Tibial nerve (tissue), 4 donors: ENCODE results near the gene DDX39A. TPM values are rescaled to one million over a fixed set of nuclear protein-coding genes. Genes with fewer than 3 reads are reported as not detected.
"Not testable (repeated sequence)": the region's sequence is repeated elsewhere in the genome, so short reads cannot be mapped to it uniquely, and the experiment has no call there.

Experiments
- DNase-seq, 2 donors: peaks; one replicate each; pipeline ENCODE4 v3.0.0-alpha.2; 2019; ENCODE audit warnings: low spot score in 2 of 2
- H3K27ac ChIP-seq, 4 donors: fragments of 200-600 bp; sonication (generic) in 3 of 4; one replicate each; pipeline ENCODE4 v1.5.1; 2017 to 2019; ENCODE audit warnings: mild to moderate bottlenecking in 1 of 4
- H3K27me3 ChIP-seq, 2 donors: fragments of 200-600 bp; sonication (generic) in 1 of 2; one replicate each; pipeline versions ENCODE4 v1.5.1 to v1.6.0; 2017 to 2019
- H3K36me3 ChIP-seq, 3 donors: fragments of 200-600 bp; sonication (generic); one replicate each; pipeline ENCODE4 v1.5.1; 2018 to 2019
- H3K4me1 ChIP-seq, 4 donors: fragments of 200-600 bp; sonication (generic) in 3 of 4; one replicate each; pipeline ENCODE4 v1.5.1; 2017 to 2019
- H3K4me3 ChIP-seq, 4 donors: fragments of 200-600 bp; sonication (generic) in 3 of 4; one replicate each; pipeline ENCODE4 v1.5.1; 2017 to 2019; ENCODE audit warnings: mild to moderate bottlenecking in 1 of 4, moderate library complexity in 1 of 4
- H3K9me3 ChIP-seq, 4 donors: fragments of 200-600 bp; sonication (generic) in 3 of 4; one replicate each; pipeline ENCODE4 v1.5.1; 2017 to 2019
- EP300 ChIP-seq, 2 donors: sonication (generic); formaldehyde crosslinking; IDR thresholded peaks; one replicate each; pipeline ENCODE4 v1.6.1; 2017; ENCODE audit warnings: antibody characterized with exemption in 2 of 2, mild to moderate bottlenecking in 1 of 2
- POLR2A ChIP-seq, 2 donors: fragments of 450-650 bp; IDR thresholded peaks; one replicate each; pipeline ENCODE4 v1.6.1; 2017; ENCODE audit warnings: antibody characterized with exemption in 2 of 2, mild to moderate bottlenecking in 2 of 2, moderate library complexity in 2 of 2
- WGBS, 2 donors: methylation state at CpG; one replicate each; pipeline ENCODE4 v1.1.5; 2018; 5-methylcytosine and 5-hydroxymethylcytosine counted together
- total RNA-seq, 4 donors: library from RNA; depleted of rRNA; stranded (reverse); fragments of >200 nt; gene quantifications; one replicate each; pipeline ENCODE4 v1.1.0, GENCODE V29; 2016
- TF ChIP-seq, protein P1 (sequence below), 5 experiments: fragments of 200-600 bp in 3 of 5; fragments of 450-650 bp in 2 of 5; sonication (generic) in 3 of 5; IDR thresholded peaks; one replicate each; pipeline ENCODE4 v1.5.1; 2016 to 2019; ENCODE audit warnings: antibody characterized with exemption in 5 of 5, mild to moderate bottlenecking in 3 of 5, moderate library complexity in 2 of 5

Gene DDX39A
- total RNA-seq, 4 donors from 2014 or later: 60.7 to 136 (median 92.6) TPM

DNA sequence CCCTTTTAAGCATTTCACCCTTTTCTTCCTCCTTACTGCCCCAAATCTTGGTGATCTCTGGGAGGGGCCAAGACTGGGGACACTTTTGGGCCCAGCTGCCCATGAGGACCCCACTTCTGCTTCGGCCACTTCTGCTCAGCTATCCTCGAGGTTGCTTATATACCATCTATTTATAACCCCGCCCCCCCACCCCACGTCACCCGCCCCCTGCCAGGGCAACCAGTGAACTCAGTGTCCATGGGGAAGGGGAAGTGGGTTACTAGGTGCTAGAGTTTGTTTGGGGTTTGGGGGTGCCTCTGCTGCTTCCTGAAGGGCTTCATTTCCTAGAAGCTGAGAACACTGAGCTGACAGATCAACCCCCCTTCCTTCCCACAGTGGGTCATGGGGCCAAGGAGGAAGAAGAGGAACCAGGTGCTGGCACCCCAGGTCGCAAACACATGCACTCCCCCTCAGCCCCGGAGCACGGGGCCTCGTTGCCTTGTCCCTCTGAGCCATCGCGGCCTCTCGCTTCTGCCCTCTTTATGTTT is 44.0 kb downstream of the DDX39A start:
- Histone ChIP-seq H3K27me3 (no peaks in the 10 kb centered on the region), H3K36me3 (no peaks in the 10 kb centered on the region), H3K9me3 (no peaks in the 10 kb centered on the region), H3K4me1 (peaks cover 0 to 42% (median 22%) of the 10 kb centered on the region in 4 donors), H3K4me3 (no peak overlapping the region), H3K27ac (peak overlapping the region in 3 of 4 donors; percentile 61 to 80 (median 77))
- DNase-seq: no peak
- 34 to 50% methylated on average over 10 to 12 of the region's 12 CpGs for WGBS, 2 donors
- TF ChIP-seq POLR2A (IDR thresholded peaks at IDR 0.05) (no peak), EP300 (IDR thresholded peaks at IDR 0.05) (peak in 1 of 2 donors; percentile 14)

DNA sequence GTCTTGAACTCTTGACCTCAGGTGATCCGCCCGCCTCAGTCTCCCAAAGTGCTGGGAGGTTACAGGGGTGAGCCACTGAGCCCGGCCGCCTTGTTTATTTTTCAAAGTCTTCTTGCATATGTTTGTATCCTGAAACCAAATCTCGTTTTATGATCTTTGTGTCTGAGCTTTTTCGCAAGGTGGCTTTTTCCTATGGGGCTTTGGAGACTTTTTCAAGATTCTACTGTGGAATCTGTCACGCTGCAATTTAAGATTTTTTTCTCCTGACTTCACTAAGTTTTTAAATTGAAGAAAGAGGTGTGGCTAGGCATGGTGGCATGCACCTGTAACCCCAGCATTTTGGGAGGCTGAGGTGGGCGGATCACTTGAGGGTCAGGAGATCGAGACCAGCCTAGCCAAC is 44.8 kb downstream of the DDX39A start:
- 94 to 95% methylated on average over 9 of the region's 9 CpGs for WGBS, 2 donors
- H3K4me1 ChIP-seq: peaks cover 0 to 42% (median 25%) of the 10 kb centered on the region in 4 donors

GRCh38 chr19:14372384-14373077 is 46.6 kb downstream of the DDX39A start:
- DNase-seq, H3K4me3 ChIP-seq, H3K36me3 ChIP-seq, H3K27ac ChIP-seq, H3K9me3 ChIP-seq, H3K27me3 ChIP-seq: not testable (repeated sequence)
- 68 to 70% methylated on average over 7 to 8 of the region's 8 CpGs for WGBS, 2 donors
- peaks cover 0 to 36% (median 28%) of the 10 kb centered on the region in 4 donors for H3K4me1 ChIP-seq

More for the DNA sequence above, 44.8 kb downstream of the DDX39A start:
- H3K36me3 ChIP-seq, H3K4me3 ChIP-seq, DNase-seq, H3K9me3 ChIP-seq, H3K27me3 ChIP-seq: not testable (repeated sequence)
- H3K27ac ChIP-seq: peak overlapping the region in 2 of 4 donors; percentile 5 to 80

DNA sequence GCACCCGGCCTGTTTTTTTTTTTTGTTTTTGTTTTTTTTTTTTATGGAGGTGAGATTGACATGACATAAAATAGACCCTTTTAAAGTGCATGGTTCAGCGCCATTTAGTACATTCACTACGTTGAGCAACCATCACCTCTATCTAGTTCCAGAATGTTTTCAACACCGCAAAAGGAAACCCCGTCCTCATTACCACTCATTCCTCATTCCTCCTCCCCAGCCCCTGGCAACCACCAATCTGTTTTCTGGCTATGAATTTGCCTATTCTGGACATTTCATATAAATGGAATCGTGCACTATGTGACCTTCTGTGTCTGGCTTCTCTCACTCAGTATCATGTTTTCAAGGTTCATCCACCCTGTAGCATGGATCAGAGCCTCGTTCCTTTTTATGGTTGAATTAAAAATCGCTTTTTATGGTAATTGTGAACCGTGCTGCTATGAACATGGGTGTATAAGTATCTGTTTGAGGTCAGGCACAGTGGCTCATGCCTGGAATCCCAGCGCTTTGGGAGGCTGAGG is 47.8 kb downstream of the DDX39A start:
- Histone ChIP-seq H3K27me3 (no peaks in the 10 kb centered on the region), H3K9me3 (no peaks in the 10 kb centered on the region), H3K27ac (peak overlapping the region in 1 of 4 donors; percentile 85), H3K4me3 (no peak overlapping the region), H3K36me3 (no peaks in the 10 kb centered on the region), H3K4me1 (peaks cover 0 to 36% (median 28%) of the 10 kb centered on the region in 4 donors)
- TF ChIP-seq EP300 (IDR thresholded peaks at IDR 0.05) (no peak), POLR2A (IDR thresholded peaks at IDR 0.05) (no peak)
- TF ChIP-seq, protein P1, sequence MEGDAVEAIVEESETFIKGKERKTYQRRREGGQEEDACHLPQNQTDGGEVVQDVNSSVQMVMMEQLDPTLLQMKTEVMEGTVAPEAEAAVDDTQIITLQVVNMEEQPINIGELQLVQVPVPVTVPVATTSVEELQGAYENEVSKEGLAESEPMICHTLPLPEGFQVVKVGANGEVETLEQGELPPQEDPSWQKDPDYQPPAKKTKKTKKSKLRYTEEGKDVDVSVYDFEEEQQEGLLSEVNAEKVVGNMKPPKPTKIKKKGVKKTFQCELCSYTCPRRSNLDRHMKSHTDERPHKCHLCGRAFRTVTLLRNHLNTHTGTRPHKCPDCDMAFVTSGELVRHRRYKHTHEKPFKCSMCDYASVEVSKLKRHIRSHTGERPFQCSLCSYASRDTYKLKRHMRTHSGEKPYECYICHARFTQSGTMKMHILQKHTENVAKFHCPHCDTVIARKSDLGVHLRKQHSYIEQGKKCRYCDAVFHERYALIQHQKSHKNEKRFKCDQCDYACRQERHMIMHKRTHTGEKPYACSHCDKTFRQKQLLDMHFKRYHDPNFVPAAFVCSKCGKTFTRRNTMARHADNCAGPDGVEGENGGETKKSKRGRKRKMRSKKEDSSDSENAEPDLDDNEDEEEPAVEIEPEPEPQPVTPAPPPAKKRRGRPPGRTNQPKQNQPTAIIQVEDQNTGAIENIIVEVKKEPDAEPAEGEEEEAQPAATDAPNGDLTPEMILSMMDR (IDR thresholded peaks at IDR 0.05): no peak
- 82 to 90% methylated on average over 10 of the region's 10 CpGs for WGBS, 2 donors
- no peak for DNase-seq

DNA sequence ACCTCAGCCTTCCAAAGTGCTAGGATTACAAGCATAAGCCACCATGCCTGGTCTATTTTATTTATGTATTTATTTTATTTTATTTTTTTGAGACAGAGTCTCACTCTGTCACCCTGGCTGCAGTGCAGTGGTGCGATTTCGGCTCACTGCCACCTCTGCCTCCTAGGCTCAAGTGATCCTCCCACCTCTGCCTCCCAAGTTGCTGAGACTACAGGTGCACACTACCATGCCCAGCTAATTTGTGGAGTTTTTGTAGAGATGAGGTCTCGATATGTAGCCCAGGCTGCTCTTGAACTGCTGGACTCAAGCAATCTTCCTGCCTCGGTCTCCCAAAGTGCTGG is 48.2 kb downstream of the DDX39A start:
- peaks cover 0 to 33% (median 25%) of the 10 kb centered on the region in 4 donors for H3K4me1 ChIP-seq
- 96 to 97% methylated on average over 4 of the region's 4 CpGs for WGBS, 2 donors

DNA sequence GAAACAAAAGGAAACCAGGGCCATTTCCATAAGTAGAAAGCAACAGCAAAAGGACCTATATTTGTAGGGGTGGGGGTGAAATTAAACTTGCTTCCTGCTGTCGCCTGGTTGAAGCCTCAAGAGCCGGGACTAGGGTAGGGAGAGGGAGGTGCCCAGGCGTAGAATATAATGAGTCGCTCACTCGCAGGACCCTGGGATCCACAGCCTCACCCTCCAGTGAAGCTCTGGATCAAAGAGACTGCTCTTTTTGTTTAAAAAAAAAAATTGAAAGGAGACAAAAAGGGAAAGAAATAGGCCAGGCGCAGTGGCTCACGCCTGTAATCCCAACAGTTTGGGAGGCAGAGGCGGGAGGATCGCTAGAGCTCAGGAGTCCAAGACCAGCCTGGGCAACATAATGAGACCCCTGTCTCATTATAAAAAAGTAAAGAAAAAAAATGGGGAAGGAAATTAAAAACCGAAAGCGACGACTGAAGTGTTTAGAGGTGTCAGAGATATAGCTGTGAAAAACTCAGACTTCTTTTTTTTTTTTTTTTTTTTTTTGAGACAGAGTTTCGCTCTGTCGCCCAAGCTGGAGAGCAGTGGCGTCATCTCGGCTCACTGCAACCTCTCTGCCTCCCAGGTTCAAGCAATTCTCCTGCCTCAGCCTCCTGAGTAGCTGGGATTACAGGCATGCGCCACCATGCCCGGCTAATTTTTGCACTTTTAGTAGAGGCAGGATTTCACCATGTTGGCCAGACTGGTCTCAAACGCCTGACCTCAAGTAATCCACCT is 48.8 kb downstream of the DDX39A start:
- Histone ChIP-seq H3K36me3 (no peaks in the 10 kb centered on the region), H3K27me3 (no peaks in the 10 kb centered on the region), H3K27ac (peak overlapping the region; percentile 55 to 85 (median 78)), H3K4me1 (peaks cover 0 to 28% (median 19%) of the 10 kb centered on the region in 4 donors), H3K9me3 (no peaks in the 10 kb centered on the region), H3K4me3 (peak overlapping the region in 1 of 4 donors; percentile 12)
- TF ChIP-seq, protein P1 (IDR thresholded peaks at IDR 0.05): no peak
- TF ChIP-seq EP300 (IDR thresholded peaks at IDR 0.05): no peak
- no peak for TF ChIP-seq POLR2A (IDR thresholded peaks at IDR 0.05)
- DNase-seq: no peak
- WGBS, 2 donors: 59 to 60% methylated on average over 19 of the region's 19 CpGs

More for the DNA sequence above, 48.2 kb downstream of the DDX39A start:
- TF ChIP-seq POLR2A (IDR thresholded peaks at IDR 0.05): no peak
- no peak for TF ChIP-seq EP300 (IDR thresholded peaks at IDR 0.05)
- TF ChIP-seq, protein P1 (IDR thresholded peaks at IDR 0.05): no peak
- Histone ChIP-seq H3K36me3 (no peaks in the 10 kb centered on the region), H3K27ac (peak overlapping the region in 3 of 4 donors; percentile 77 to 85 (median 78)), H3K27me3 (no peaks in the 10 kb centered on the region), H3K4me3 (no peak overlapping the region), H3K9me3 (no peaks in the 10 kb centered on the region)
- DNase-seq: no peak
